ENCODE results near the gene TAC3. TPM values are rescaled to one million over a fixed set of nuclear protein-coding genes. Genes with fewer than 3 reads are reported as not detected.
"Not testable (repeated sequence)": the region's sequence is repeated elsewhere in the genome, so short reads cannot be mapped to it uniquely, and the experiment has no call there.

TAC3 gene
- total and polyA plus RNA-seq, 9 donors: 0.40 to 2.2 TPM; not detected in 7

DNA sequence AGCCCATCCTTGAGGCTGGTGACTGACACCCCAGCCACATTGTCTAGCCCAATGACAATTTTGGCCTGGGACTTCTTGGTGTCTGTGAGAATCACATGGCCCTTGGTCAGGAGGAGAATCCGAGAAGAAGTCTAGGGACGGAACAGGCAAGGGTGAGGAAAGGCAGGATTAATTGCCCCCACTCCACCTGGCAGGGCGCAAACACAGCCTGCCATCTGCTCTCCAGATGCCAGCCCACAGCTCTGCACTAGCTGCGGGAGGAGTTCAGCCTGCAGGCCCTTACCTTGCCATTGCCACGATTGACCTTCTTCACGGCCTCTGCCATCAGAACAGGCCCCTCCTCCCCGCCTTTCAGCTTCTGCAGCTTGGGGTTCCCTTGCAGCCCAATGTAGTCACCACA, 13.1 kb upstream of the TAC3 start:
- DNase-seq: no peak
- Histone ChIP-seq H3K36me3 (no peaks in the 10 kb centered on the region), H3K4me3 (no peak overlapping the region), H3K4me1 (ENCODE audit: insufficient read depth) (no peaks in the 10 kb centered on the region), H3K27me3 (no peaks in the 10 kb centered on the region), H3K9me3 (no peaks in the 10 kb centered on the region), H3K27ac (no peak overlapping the region)
- TF ChIP-seq EP300 (IDR thresholded peaks at IDR 0.05): no peak
- no peak for TF ChIP-seq POLR2A (IDR thresholded peaks at IDR 0.05)
- TF ChIP-seq, protein P1, sequence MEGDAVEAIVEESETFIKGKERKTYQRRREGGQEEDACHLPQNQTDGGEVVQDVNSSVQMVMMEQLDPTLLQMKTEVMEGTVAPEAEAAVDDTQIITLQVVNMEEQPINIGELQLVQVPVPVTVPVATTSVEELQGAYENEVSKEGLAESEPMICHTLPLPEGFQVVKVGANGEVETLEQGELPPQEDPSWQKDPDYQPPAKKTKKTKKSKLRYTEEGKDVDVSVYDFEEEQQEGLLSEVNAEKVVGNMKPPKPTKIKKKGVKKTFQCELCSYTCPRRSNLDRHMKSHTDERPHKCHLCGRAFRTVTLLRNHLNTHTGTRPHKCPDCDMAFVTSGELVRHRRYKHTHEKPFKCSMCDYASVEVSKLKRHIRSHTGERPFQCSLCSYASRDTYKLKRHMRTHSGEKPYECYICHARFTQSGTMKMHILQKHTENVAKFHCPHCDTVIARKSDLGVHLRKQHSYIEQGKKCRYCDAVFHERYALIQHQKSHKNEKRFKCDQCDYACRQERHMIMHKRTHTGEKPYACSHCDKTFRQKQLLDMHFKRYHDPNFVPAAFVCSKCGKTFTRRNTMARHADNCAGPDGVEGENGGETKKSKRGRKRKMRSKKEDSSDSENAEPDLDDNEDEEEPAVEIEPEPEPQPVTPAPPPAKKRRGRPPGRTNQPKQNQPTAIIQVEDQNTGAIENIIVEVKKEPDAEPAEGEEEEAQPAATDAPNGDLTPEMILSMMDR (IDR thresholded peaks at IDR 0.05): no peak
- WGBS, 3 donors: 91 to 96% (median 93%) methylated on average over 7 of the region's 7 CpGs
- intact Hi-C loops (cut with DNase I): no loop called here

- H3K36me3 ChIP-seq: no peaks in the 10 kb centered on the region
- 35 to 63% (median 47%) methylated on average over 5 of the region's 5 CpGs for WGBS, 3 donors
- H3K9me3 ChIP-seq: no peaks in the 10 kb centered on the region
- no peaks in the 10 kb centered on the region for H3K27me3 ChIP-seq
- no peak for DNase-seq
- TF ChIP-seq EP300 (IDR thresholded peaks at IDR 0.05): no peak
- no peak for TF ChIP-seq POLR2A (IDR thresholded peaks at IDR 0.05)
- TF ChIP-seq, protein P1 (IDR thresholded peaks at IDR 0.05): no peak
- no peaks in the 10 kb centered on the region for H3K4me1 ChIP-seq (ENCODE audit: insufficient read depth)
- H3K27ac ChIP-seq: no peak overlapping the region
- H3K4me3 ChIP-seq: no peak overlapping the region
- intact Hi-C loops (cut with DNase I): no loop called here
Observed at GRCh38 chr12:57027805-57028153, 11.4 kb upstream of the TAC3 start.

GRCh38 chr12:57027011-57027804, 10.9 kb upstream of the TAC3 start:
- Histone ChIP-seq H3K27me3 (no peaks in the 10 kb centered on the region), H3K36me3 (no peaks in the 10 kb centered on the region), H3K9me3 (no peaks in the 10 kb centered on the region), H3K4me1 (ENCODE audit: insufficient read depth) (no peaks in the 10 kb centered on the region), H3K4me3 (no peak overlapping the region), H3K27ac (no peak overlapping the region)
- 50 to 60% (median 50%) methylated on average over 13 of the region's 13 CpGs for WGBS, 3 donors
- TF ChIP-seq EP300 (IDR thresholded peaks at IDR 0.05) (no peak), POLR2A (IDR thresholded peaks at IDR 0.05) (no peak)
- TF ChIP-seq, protein P1 (IDR thresholded peaks at IDR 0.05): no peak
- intact Hi-C loops (cut with DNase I): no loop called here
- no peak for DNase-seq

DNA sequence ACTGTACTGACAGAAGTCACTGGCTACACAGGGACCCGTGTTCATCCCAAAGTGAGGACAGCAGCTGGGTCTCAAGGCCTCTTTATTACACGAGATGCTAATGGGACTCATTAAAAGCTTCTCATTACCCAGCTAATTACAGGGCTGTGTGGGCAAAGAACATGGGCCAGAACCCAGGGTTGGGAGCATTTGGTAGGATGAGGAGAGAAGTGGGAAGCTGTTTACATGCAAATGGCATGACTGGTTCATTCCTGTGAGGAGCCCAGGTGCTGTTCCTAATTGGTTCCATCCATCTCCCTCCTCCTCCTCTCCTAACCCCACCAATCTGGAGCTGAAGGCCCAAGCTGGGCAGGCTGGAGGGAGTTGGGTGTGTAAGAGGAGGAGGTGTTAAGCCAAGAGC, 8.9 kb upstream of the TAC3 start:
- no peaks in the 10 kb centered on the region for H3K27me3 ChIP-seq
- no peak for DNase-seq
- H3K9me3 ChIP-seq: no peaks in the 10 kb centered on the region
- 49 to 67% (median 65%) methylated on average over 2 of the region's 2 CpGs for WGBS, 3 donors
- intact Hi-C loops (cut with DNase I): no loop called here
- TF ChIP-seq POLR2A (IDR thresholded peaks at IDR 0.05): no peak
- no peak for TF ChIP-seq EP300 (IDR thresholded peaks at IDR 0.05)
- TF ChIP-seq, protein P1 (IDR thresholded peaks at IDR 0.05): no peak
- H3K4me3 ChIP-seq: no peak overlapping the region
- H3K27ac ChIP-seq: no peak overlapping the region
- no peaks in the 10 kb centered on the region for H3K36me3 ChIP-seq
- no peaks in the 10 kb centered on the region for H3K4me1 ChIP-seq (ENCODE audit: insufficient read depth)

DNA sequence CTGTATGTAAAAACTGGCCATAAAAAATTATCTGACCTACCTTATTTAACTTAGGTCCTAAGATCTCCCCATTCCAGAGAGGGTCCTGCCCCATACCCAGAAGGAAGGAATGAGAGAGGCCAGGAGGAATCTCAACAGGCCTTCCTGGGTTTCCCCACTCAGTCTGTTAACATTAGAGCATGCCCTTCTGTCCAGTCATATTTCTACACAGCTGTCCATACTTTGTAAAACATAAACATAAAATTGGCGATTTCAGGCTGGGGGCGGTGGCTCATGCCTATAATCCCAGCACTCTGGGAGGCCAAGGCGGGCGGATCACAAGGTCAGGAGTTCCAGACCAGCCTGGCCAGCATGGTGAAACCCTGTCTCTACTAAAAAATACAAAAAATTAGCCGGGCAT, 6.0 kb upstream of the TAC3 start:
- DNase-seq; H3K9me3 ChIP-seq; H3K4me1 ChIP-seq (ENCODE audit: insufficient read depth); H3K4me3 ChIP-seq; H3K27me3 ChIP-seq; H3K36me3 ChIP-seq; intact Hi-C loops (cut with DNase I); H3K27ac ChIP-seq: not testable (repeated sequence)
- 73 to 83% (median 78%) methylated on average over 5 of the region's 5 CpGs for WGBS, 3 donors

All from ovary (tissue), 9 donors.